Measurements from ENCODE around the gene CENPP.

DNA sequence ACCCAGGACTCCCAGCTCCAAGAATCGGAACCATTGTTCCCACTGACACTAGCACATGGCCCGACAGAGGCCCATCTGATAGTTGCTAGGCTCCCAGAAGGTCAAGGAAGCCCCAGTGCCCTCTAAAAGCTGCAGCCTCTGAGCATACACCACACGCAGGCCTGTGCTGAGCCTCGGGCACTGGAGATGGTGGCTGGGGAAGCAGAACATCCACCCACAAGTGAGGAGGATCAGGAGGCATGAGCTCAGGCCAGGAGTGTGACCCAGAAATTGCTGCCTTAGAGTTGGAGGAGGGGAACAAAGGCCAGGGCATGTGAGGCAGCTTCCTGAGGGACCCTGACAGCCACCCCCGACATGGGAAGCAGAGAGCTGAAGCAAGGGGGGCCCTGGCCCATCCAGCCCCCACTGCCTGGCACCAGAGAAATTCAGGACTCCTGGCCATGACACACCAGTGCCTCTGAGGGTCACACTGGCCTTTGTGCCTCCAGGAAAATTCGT lies 322.8 kb downstream of the CENPP start:
- TF ChIP-seq, protein P1, sequence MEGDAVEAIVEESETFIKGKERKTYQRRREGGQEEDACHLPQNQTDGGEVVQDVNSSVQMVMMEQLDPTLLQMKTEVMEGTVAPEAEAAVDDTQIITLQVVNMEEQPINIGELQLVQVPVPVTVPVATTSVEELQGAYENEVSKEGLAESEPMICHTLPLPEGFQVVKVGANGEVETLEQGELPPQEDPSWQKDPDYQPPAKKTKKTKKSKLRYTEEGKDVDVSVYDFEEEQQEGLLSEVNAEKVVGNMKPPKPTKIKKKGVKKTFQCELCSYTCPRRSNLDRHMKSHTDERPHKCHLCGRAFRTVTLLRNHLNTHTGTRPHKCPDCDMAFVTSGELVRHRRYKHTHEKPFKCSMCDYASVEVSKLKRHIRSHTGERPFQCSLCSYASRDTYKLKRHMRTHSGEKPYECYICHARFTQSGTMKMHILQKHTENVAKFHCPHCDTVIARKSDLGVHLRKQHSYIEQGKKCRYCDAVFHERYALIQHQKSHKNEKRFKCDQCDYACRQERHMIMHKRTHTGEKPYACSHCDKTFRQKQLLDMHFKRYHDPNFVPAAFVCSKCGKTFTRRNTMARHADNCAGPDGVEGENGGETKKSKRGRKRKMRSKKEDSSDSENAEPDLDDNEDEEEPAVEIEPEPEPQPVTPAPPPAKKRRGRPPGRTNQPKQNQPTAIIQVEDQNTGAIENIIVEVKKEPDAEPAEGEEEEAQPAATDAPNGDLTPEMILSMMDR (IDR thresholded peaks at IDR 0.05) = no peak
- no peak for TF ChIP-seq POLR2A (IDR thresholded peaks at IDR 0.05)

Data from gastroesophageal sphincter (tissue), 3 donors.